Left forelimb (tissue), 1 donor: Measurements from ENCODE around the gene DDX25.

Experiments used
- DNase-seq: peaks from one replicate; pipeline ENCODE4 v3.0.0-alpha.2; 2018; ENCODE audit warnings: low spot score

Gene DDX25

GRCh38 chr11:125977333-125977732, 73.0 kb downstream of the DDX25 start:
- no peak for DNase-seq

- no peak for DNase-seq
Observed at GRCh38 chr11:125978181-125978716, 73.9 kb downstream of the DDX25 start.
